AG10803 (cell line): Measurements from ENCODE around the gene GUCY1A2.

Experiments used
- DNase-seq: peaks from one replicate; pipeline ENCODE4 v3.0.0; 2010; ENCODE audit warnings: low read depth
- H3K4me3 ChIP-seq: 2 replicates; pipeline ENCODE4 v1.5.1; 2011; ENCODE audit warnings: mild to moderate bottlenecking, low read length, control low read depth
- CTCF ChIP-seq: conservative IDR thresholded peaks from 2 replicates; pipeline ENCODE4 v1.5.1; 2011; ENCODE audit warnings: mild to moderate bottlenecking, low read length, control low read depth, inconsistent platforms

Gene GUCY1A2

GRCh38 chr11:106632283-106632682 is 386.0 kb downstream of the GUCY1A2 start:
- TF ChIP-seq CTCF: no peak
- no peak overlapping the region for H3K4me3 ChIP-seq
- DNase-seq: no peak

- no peak overlapping the region for H3K4me3 ChIP-seq
- no peak for TF ChIP-seq CTCF
- DNase-seq: no peak
Measured at GRCh38 chr11:106627694-106628093, 390.6 kb downstream of the GUCY1A2 start.

GRCh38 chr11:106625566-106625965 is 392.7 kb downstream of the GUCY1A2 start:
- no peak overlapping the region for H3K4me3 ChIP-seq
- no peak for TF ChIP-seq CTCF
- peak; percentile 21 for DNase-seq

GRCh38 chr11:106624377-106624776 is 393.9 kb downstream of the GUCY1A2 start:
- H3K4me3 ChIP-seq: no peak overlapping the region
- no peak for TF ChIP-seq CTCF
- no peak for DNase-seq
